Measurements from ENCODE around the gene PCSK7.

PCSK7 gene

GRCh38 chr11:117199053-117199915, 32.6 kb downstream of the PCSK7 start, which contains the start of gene TAGLN:
Gene TAGLN, plus strand, starts transcription at chr11:117199370. Its CDS starts 3,644 bp downstream, at chr11:117203014.
- DNase-seq (ENCODE audit: low read depth in 2 of 2): no peak

- no peak for DNase-seq (ENCODE audit: low read depth in 2 of 2)
These were observed 33.3 kb downstream of the PCSK7 start for GRCh38 chr11:117198613-117199012.

- DNase-seq (ENCODE audit: low read depth in 2 of 2): no peak
These were observed 34.1 kb downstream of the PCSK7 start for GRCh38 chr11:117197516-117198456.

GRCh38 chr11:117197006-117197405, 34.9 kb downstream of the PCSK7 start:
- no peak for DNase-seq (ENCODE audit: low read depth in 2 of 2)

GRCh38 chr11:117195761-117196160, 36.1 kb downstream of the PCSK7 start:
- DNase-seq (ENCODE audit: low read depth in 2 of 2): no peak

GRCh38 chr11:117195258-117195657, 36.6 kb downstream of the PCSK7 start:
- no peak for DNase-seq (ENCODE audit: low read depth in 2 of 2)

GRCh38 chr11:117194267-117194666, 37.6 kb downstream of the PCSK7 start:
- no peak for DNase-seq (ENCODE audit: low read depth in 2 of 2)

GRCh38 chr11:117193130-117194020, 38.5 kb downstream of the PCSK7 start:
- DNase-seq (ENCODE audit: low read depth in 2 of 2): no peak

GRCh38 chr11:117192401-117192875, 39.4 kb downstream of the PCSK7 start:
- DNase-seq (ENCODE audit: low read depth in 2 of 2): no peak

- no peak for DNase-seq (ENCODE audit: low read depth in 2 of 2)
These were observed 40.0 kb downstream of the PCSK7 start for GRCh38 chr11:117191680-117192400.

- no peak for DNase-seq (ENCODE audit: low read depth in 2 of 2)
These were observed 41.8 kb downstream of the PCSK7 start for GRCh38 chr11:117189941-117190544.

GRCh38 chr11:117189191-117189940, 42.5 kb downstream of the PCSK7 start:
- no peak for DNase-seq (ENCODE audit: low read depth in 2 of 2)

- no peak for DNase-seq (ENCODE audit: low read depth in 2 of 2)
These were observed 43.2 kb downstream of the PCSK7 start for GRCh38 chr11:117188620-117189081.

- DNase-seq (ENCODE audit: low read depth in 2 of 2): no peak
These were observed 43.9 kb downstream of the PCSK7 start for GRCh38 chr11:117187799-117188481.

- no peak for DNase-seq (ENCODE audit: low read depth in 2 of 2)
These were observed 44.5 kb downstream of the PCSK7 start for GRCh38 chr11:117187428-117187798.

GRCh38 chr11:117187007-117187406, 44.9 kb downstream of the PCSK7 start:
- DNase-seq (ENCODE audit: low read depth in 2 of 2): no peak

GRCh38 chr11:117186431-117186761, 45.5 kb downstream of the PCSK7 start:
- no peak for DNase-seq (ENCODE audit: low read depth in 2 of 2)

GRCh38 chr11:117185736-117186430, 46.0 kb downstream of the PCSK7 start:
- DNase-seq (ENCODE audit: low read depth in 2 of 2): no peak

Data from stimulated activated CD8-positive, alpha-beta memory T cell treated with anti-CD3 and anti-CD28 coated beads, Interleukin-7, amount 100 ng/mL, for 4 hours (primary cell).